ENCODE data around the gene SLC30A1.
"Not testable (repeated sequence)": the region's sequence is repeated elsewhere in the genome, so short reads cannot be mapped to it uniquely, and the experiment has no call there.

Gene SLC30A1

GRCh38 chr1:211583011-211583992 is 4.3 kb upstream of the SLC30A1 start:
- no peak for DNase-seq

GRCh38 chr1:211581526-211581925 is 2.6 kb upstream of the SLC30A1 start:
- DNase-seq, result no peak

- DNase-seq, result no peak
These were observed 1.3 kb upstream of the SLC30A1 start for GRCh38 chr1:211580303-211580687.

GRCh38 chr1:211579440-211580302 is 710 bp upstream of the SLC30A1 start:
- peak; percentile 83 for DNase-seq

- DNase-seq, result peak; percentile 72
These were observed 932 bp downstream of the SLC30A1 start for GRCh38 chr1:211577819-211578639.

- no peak for DNase-seq
These were observed 1.6 kb downstream of the SLC30A1 start for GRCh38 chr1:211577277-211577818.

DNA sequence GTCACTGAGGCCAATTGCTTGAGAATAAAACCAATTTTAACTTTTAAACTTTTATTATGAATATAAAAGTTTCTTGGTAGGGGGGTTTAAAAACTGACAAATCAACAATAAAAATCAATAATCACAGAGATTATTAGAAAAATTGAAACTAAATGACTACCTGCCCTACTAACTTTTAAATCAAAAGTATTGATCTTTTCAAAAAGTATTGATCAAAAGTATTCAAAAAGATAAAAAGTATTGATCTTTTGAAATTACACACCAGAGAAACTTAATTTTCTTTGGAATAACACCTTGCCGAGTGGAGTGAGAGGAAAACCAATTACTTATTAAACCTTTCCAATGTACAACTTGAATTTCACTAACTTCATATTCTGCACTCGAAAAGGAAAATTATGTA is 2.2 kb downstream of the SLC30A1 start:
- DNase-seq, result no peak

- DNase-seq, result no peak
These were observed 4.3 kb downstream of the SLC30A1 start for GRCh38 chr1:211574705-211575104.

DNA sequence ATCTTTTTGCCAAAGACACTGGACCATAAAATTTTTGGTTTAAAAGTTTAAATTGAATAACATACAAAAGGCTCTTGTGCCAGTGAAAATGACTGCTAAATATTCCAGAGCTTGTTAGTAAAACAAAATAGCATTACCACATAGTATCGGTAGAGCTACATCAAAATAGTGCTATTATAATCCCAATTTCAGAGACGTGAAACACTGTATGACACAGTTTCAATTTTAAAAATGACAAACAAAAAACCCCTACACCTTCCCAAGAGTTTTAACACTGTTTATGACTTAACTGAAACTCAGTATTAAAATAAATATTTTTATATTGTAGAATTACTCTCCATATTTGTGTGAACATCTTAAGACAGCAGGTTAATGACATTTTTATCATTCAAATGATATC is 7.0 kb downstream of the SLC30A1 start:
- DNase-seq, result no peak

- DNase-seq, result not testable (repeated sequence)
These were observed 8.6 kb downstream of the SLC30A1 start for GRCh38 chr1:211570378-211570777.

DNA sequence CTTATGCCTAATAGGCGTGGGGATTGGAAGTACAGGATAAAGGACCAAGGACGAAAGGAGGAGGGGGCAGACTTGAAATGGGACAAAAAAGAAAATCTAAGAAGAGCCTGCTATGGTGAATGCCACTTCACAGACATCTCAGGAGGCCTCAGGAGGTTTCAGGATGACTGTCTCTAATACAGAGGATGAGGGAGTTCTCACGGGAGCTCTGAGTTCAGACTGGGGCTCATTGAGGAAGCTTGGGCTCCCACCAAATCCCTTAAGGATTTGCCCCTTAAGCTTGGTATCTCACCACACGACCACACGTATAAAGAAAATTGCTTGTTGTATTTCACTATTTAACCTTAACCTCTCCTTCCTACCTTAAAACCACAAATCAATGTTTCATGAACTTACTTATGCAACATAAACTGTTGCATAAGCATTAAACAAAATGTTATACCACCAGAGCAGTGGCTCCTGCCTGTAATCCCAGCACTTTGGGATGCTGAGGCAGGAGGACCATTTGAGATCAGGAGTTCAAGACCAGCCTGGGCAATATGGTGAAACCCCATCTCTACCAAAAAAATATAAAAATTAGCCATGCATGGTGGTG is 12.4 kb downstream of the SLC30A1 start:
- no peak for DNase-seq

DNA sequence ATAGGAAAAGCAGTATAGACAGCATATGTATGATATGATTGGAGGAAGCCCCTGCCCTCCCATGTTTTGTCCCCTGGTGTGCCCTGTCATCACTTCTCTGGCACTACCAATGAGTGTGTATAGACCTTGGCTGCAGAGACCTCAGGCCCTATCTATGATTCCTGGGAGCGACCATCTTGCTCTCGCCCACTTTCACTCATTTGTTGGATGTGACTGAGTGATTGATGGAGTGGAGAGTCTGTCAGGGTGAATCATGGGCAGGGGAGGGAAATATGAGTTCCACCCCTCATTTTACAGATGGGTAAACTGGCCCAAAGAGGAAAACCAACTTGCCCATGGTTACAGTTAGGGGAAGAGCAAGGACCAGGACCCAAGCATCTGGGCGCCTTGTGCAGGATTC is 14.9 kb downstream of the SLC30A1 start:
- no peak for DNase-seq

- no peak for DNase-seq
These were observed 19.5 kb downstream of the SLC30A1 start for GRCh38 chr1:211559222-211560010.

GRCh38 chr1:211557894-211558625 is 20.9 kb downstream of the SLC30A1 start:
- DNase-seq, result no peak

DNA sequence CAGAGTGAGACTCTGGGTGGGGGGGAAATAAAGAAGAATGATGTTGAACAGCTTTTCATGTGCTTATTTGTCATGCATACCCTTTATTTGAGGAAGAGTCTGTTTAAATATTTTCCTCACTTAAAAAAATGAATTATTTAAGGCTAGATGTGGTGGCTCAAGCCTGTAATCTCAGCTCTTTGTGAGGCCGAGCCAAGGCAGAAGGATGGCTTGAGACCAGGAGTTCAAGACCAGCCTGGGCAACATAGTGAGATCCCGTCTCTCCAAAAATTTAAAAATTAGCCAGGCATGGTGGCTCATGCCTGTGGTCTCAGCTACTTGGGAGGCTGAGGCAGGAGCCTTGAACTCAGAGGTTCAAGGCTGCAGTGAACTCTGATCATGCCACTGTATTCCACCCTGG is 25.4 kb downstream of the SLC30A1 start:
- DNase-seq, result no peak

GRCh38 chr1:211551638-211552460 is 27.1 kb downstream of the SLC30A1 start:
- DNase-seq, result no peak

GRCh38 chr1:211549092-211549711 is 29.8 kb downstream of the SLC30A1 start:
- no peak for DNase-seq

DNA sequence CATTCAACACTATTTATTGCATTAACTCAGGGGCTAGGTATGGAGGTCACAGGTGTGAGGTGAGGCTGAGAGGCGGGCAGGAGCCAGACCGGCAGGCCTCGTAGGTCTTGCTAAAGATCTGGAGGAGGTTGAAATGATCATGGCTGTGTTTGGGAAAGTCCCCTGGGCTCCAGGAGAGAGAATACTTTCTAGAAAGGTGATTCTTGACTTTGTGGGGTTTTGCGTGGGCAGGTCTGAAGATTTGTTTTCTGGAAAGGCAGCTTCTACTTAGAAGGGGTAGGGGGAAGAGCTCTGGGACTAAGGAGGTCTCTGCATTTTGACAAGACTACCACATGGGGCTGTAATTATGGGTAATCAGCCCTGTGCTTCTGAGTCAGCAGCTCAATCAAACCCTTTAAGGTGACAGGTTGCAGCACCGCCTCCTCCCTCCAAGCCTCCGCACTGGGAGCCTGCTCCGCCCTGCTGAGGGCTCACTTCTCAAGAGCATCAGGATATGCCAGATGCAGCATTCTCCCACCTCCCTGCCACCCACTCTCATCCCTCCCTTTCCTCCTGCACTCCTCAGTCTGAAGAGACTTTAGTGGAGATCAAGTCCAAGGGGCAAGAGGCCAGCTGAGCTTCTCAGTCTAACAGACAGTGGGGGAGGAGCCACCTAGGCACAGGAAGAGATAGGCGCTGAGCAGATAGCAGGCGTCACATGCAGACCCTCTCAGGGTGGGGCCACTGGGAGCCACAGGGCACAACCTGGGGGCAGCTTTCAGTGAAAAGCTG is 30.5 kb downstream of the SLC30A1 start:
- DNase-seq, result no peak
